ENCODE data around the gene RELN. TPM values are rescaled to one million over a fixed set of nuclear protein-coding genes. Genes with fewer than 3 reads are reported as not detected.

Gene RELN
- total RNA-seq, 1 experiment from 2014 or later: 0.10 TPM

DNA sequence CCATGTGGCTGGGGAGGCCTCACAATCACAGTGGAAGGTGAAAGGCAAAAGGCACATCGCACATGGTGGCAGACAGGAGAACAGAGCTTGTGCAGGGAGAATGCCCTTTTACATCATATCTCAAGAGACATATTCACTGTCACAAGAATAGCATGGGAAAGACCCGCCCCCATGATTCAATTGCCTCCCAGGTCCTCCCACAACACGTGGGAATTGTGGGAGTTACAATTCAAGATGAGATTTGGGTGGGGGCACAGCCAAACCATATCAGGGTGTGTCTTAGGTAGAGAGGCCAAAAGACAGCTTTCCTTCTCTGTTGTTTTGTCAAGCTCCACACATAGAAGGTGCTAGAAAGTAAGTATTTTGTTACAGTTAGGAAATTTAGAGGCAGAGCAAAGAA is 522.6 kb downstream of the RELN start:
- CTCF ChIA-PET: no interaction called here
- Histone ChIP-seq H3K27me3 (ENCODE audit: control insufficient read depth, insufficient read depth, low read length) (peaks cover 10% of the 10 kb centered on the region; the same call in 1 of the 2 replicates), H3K9me3 (ENCODE audit: control insufficient read depth, insufficient read depth, low read depth, low read length) (no peaks in the 10 kb centered on the region), H3K4me3 (ENCODE audit: low read depth in 2 of 2, low read length in 2 of 2) (no peak overlapping the region), H3K36me3 (ENCODE audit: control insufficient read depth, insufficient read depth, low read length) (no peaks in the 10 kb centered on the region), H3K27ac (ENCODE audit: low read length) (no peak overlapping the region), H3K4me1 (ENCODE audit: control insufficient read depth, insufficient read depth, low read length) (no peaks in the 10 kb centered on the region)
- intact Hi-C loops (cut with micrococcal nuclease; ENCODE audit: unreplicated experiment) (no loop called here), in situ Hi-C loops (cut with HindIII; ENCODE audit: low pct_unique_long_range_greater_than_20kb, low sequenced_read_pairs) (no loop called here)
- no peak for DNase-seq (ENCODE audit: low read depth, low spot score)
- POLR2A ChIA-PET: no interaction called here
- TF ChIP-seq, protein P1, sequence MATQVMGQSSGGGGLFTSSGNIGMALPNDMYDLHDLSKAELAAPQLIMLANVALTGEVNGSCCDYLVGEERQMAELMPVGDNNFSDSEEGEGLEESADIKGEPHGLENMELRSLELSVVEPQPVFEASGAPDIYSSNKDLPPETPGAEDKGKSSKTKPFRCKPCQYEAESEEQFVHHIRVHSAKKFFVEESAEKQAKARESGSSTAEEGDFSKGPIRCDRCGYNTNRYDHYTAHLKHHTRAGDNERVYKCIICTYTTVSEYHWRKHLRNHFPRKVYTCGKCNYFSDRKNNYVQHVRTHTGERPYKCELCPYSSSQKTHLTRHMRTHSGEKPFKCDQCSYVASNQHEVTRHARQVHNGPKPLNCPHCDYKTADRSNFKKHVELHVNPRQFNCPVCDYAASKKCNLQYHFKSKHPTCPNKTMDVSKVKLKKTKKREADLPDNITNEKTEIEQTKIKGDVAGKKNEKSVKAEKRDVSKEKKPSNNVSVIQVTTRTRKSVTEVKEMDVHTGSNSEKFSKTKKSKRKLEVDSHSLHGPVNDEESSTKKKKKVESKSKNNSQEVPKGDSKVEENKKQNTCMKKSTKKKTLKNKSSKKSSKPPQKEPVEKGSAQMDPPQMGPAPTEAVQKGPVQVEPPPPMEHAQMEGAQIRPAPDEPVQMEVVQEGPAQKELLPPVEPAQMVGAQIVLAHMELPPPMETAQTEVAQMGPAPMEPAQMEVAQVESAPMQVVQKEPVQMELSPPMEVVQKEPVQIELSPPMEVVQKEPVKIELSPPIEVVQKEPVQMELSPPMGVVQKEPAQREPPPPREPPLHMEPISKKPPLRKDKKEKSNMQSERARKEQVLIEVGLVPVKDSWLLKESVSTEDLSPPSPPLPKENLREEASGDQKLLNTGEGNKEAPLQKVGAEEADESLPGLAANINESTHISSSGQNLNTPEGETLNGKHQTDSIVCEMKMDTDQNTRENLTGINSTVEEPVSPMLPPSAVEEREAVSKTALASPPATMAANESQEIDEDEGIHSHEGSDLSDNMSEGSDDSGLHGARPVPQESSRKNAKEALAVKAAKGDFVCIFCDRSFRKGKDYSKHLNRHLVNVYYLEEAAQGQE (IDR thresholded peaks at IDR 0.05; ENCODE audit: insufficient read depth in 1 of 2, low read depth in 2 of 2, low read length in 1 of 2): no peak
- TF ChIP-seq POLR2AphosphoS5 (IDR thresholded peaks at IDR 0.05; ENCODE audit: low read depth, low read length): no peak
- no peak for TF ChIP-seq SIN3A (IDR thresholded peaks at IDR 0.05; ENCODE audit: borderline replicate concordance, insufficient read depth, low read depth, low read length)
- TF ChIP-seq, protein P2, sequence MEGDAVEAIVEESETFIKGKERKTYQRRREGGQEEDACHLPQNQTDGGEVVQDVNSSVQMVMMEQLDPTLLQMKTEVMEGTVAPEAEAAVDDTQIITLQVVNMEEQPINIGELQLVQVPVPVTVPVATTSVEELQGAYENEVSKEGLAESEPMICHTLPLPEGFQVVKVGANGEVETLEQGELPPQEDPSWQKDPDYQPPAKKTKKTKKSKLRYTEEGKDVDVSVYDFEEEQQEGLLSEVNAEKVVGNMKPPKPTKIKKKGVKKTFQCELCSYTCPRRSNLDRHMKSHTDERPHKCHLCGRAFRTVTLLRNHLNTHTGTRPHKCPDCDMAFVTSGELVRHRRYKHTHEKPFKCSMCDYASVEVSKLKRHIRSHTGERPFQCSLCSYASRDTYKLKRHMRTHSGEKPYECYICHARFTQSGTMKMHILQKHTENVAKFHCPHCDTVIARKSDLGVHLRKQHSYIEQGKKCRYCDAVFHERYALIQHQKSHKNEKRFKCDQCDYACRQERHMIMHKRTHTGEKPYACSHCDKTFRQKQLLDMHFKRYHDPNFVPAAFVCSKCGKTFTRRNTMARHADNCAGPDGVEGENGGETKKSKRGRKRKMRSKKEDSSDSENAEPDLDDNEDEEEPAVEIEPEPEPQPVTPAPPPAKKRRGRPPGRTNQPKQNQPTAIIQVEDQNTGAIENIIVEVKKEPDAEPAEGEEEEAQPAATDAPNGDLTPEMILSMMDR (IDR thresholded peaks at IDR 0.05): no peak
- ATAC-seq: no peak
- BruUV-seq (replicated peaks): no TSS peak

DNA sequence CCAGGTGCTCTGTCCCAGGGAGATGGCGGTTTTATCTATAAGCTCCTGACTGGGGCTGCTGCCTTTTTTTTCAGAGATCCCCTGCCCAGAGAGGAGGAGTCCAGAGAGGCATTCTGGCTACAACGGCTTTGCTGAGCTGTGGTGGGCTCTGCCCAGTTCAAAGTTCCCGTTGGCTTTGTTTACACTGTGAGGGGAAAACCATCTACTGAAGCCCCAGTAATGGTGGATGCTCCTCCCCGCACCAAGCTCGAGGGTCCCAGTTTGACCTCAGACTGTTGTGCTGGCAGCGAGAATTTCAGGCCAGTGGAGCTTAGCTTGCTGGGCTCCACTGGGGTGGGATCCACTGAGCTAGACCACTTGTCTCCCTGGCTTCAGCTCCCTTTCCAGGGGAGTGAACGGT is 527.1 kb downstream of the RELN start:
- ATAC-seq: no peak
- H3K4me3 ChIP-seq (ENCODE audit: low read depth in 2 of 2, low read length in 2 of 2): no peak overlapping the region
- H3K36me3 ChIP-seq (ENCODE audit: control insufficient read depth, insufficient read depth, low read length): no peaks in the 10 kb centered on the region
- H3K27ac ChIP-seq (ENCODE audit: low read length): no peak overlapping the region
- H3K27me3 ChIP-seq (ENCODE audit: control insufficient read depth, insufficient read depth, low read length): peaks cover 3% of the 10 kb centered on the region; the same call in 1 of the 2 replicates
- TF ChIP-seq, protein P2 (IDR thresholded peaks at IDR 0.05): no peak
- TF ChIP-seq, protein P1 (IDR thresholded peaks at IDR 0.05; ENCODE audit: insufficient read depth in 1 of 2, low read depth in 2 of 2, low read length in 1 of 2): no peak
- no peak for TF ChIP-seq POLR2AphosphoS5 (IDR thresholded peaks at IDR 0.05; ENCODE audit: low read depth, low read length)
- no peak for TF ChIP-seq TCF7L2 (IDR thresholded peaks at IDR 0.05; ENCODE audit: low read depth, low read length)
- no peak for TF ChIP-seq SIN3A (IDR thresholded peaks at IDR 0.05; ENCODE audit: borderline replicate concordance, insufficient read depth, low read depth, low read length)
- no TSS peak for BruUV-seq (replicated peaks)
- in situ Hi-C loops (cut with HindIII; ENCODE audit: low pct_unique_long_range_greater_than_20kb, low sequenced_read_pairs) (no loop called here), intact Hi-C loops (cut with micrococcal nuclease; ENCODE audit: unreplicated experiment) (no loop called here)
- H3K9me3 ChIP-seq (ENCODE audit: control insufficient read depth, insufficient read depth, low read depth, low read length): no peaks in the 10 kb centered on the region
- ChIA-PET POLR2A (no interaction called here), CTCF (no interaction called here)
- DNase-seq (ENCODE audit: low read depth, low spot score): no peak
- H3K4me1 ChIP-seq (ENCODE audit: control insufficient read depth, insufficient read depth, low read length): no peaks in the 10 kb centered on the region

All from Panc1 (cell line).